Activated CD8-positive, alpha-beta T cell treated with anti-CD3 and anti-CD28 coated beads, Interleukin-2, amount 10 ng/mL, durations not matched to agents 7 days and 5 days (primary cell): ENCODE data around the gene SCYL1. TPM values are rescaled to one million over a fixed set of nuclear protein-coding genes. Genes with fewer than 3 reads are reported as not detected.

ENCODE experiments used
- ATAC-seq: fragments of 150-1000 bp; cut with Tn5 transposase; one replicate; pipeline ENCODE4 v1.10.0; 2021; ENCODE audit warnings: moderate library complexity
- CTCF ChIA-PET: fragments of 350-600 bp; sonication (Branson Sonifier 250); formaldehyde crosslinking; loops from one replicate; lab custom pipeline; 2021; ENCODE audit warnings: antibody characterized with exemption; lab: Charles Lee
- POLR2A ChIA-PET: fragments of 350-600 bp; sonication (Branson Sonifier 250); formaldehyde crosslinking; loops from one replicate; lab custom pipeline; 2021; ENCODE audit warnings: antibody characterized with exemption; lab: Charles Lee
- DNase-seq: peaks from one replicate; pipeline ENCODE4 v3.0.0-alpha.2; 2020
- H3K27ac Mint-ChIP-seq: one replicate; pipeline ENCODE4 v1.8.0; 2021; ENCODE audit warnings: mild to moderate bottlenecking, mixed read lengths
- H3K27me3 Mint-ChIP-seq: one replicate; pipeline ENCODE4 v1.8.0; 2021; ENCODE audit warnings: low read depth, mixed read lengths
- H3K36me3 Mint-ChIP-seq: one replicate; pipeline ENCODE4 v1.8.0; 2021; ENCODE audit warnings: low read depth, mixed read lengths
- H3K4me1 Mint-ChIP-seq: one replicate; pipeline ENCODE4 v1.8.0; 2021; ENCODE audit warnings: low read depth, mixed read lengths
- H3K4me3 Mint-ChIP-seq: one replicate; pipeline ENCODE4 v1.8.0; 2021; ENCODE audit warnings: mild to moderate bottlenecking, mixed read lengths
- H3K9me3 Mint-ChIP-seq: one replicate; pipeline ENCODE4 v1.8.0; 2022; ENCODE audit warnings: mixed read lengths; ENCODE audit not compliant: insufficient read depth
- total RNA-seq, 2 experiments: library from RNA; stranded (reverse); gene quantifications; one replicate each; pipeline ENCODE4 v1.2.3, GENCODE V29; 2021

Gene SCYL1
- total RNA-seq, 2 experiments from 2014 or later, result 68.0 to 69.5 TPM

DNA sequence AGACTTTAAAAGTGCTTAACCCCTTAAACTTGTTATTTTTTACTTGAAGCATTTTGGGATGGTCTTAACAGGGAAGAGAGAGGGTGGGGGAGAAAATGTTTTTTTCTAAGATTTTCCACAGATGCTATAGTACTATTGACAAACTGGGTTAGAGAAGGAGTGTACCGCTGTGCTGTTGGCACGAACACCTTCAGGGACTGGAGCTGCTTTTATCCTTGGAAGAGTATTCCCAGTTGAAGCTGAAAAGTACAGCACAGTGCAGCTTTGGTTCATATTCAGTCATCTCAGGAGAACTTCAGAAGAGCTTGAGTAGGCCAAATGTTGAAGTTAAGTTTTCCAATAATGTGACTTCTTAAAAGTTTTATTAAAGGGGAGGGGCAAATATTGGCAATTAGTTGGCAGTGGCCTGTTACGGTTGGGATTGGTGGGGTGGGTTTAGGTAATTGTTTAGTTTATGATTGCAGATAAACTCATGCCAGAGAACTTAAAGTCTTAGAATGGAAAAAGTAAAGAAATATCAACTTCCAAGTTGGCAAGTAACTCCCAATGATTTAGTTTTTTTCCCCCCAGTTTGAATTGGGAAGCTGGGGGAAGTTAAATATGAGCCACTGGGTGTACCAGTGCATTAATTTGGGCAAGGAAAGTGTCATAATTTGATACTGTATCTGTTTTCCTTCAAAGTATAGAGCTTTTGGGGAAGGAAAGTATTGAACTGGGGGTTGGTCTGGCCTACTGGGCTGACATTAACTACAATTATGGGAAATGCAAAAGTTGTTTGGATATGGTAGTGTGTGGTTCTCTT is 23.2 kb upstream of the SCYL1 start:
- Mint-ChIP-seq H3K27me3 (no peaks in the 10 kb centered on the region), H3K27ac (no peak overlapping the region), H3K4me3 (no peak overlapping the region), H3K36me3 (no peaks in the 10 kb centered on the region), H3K4me1 (peaks cover 34% of the 10 kb centered on the region), H3K9me3 (no peaks in the 10 kb centered on the region)
- ChIA-PET POLR2A (interaction anchor here (0.6 to 22.4 kb wide), 17 partner anchors 2 to 1310 kb away, joined by 3 to 4167 read pairs (median 5); partner anchors contain the start of genes DPF2, FRMD8, MALAT1 and NEAT1), CTCF (interaction anchor here (0.8 to 19.7 kb wide), 5 partner anchors 9 to 119 kb away, joined by 3 to 538 read pairs (median 6); partner anchors contain the start of genes NEAT1 and SLC25A45)
- no peak for DNase-seq
- ATAC-seq, result no peak

- H3K9me3 Mint-ChIP-seq, result no peaks in the 10 kb centered on the region
- no peaks in the 10 kb centered on the region for H3K36me3 Mint-ChIP-seq
- H3K4me1 Mint-ChIP-seq, result peaks cover 34% of the 10 kb centered on the region
- no peaks in the 10 kb centered on the region for H3K27me3 Mint-ChIP-seq
- DNase-seq (no peak), ATAC-seq (no peak)
- ChIA-PET POLR2A (interaction anchor here (0.7 to 22.4 kb wide), 17 partner anchors 9 to 357 kb away, joined by 3 to 4167 read pairs (median 5); partner anchors contain the start of genes DPF2, FRMD8, MALAT1 and NEAT1), CTCF (interaction anchor here (0.8 to 19.7 kb wide), 5 partner anchors 8 to 120 kb away, joined by 3 to 538 read pairs (median 6); partner anchors contain the start of genes NEAT1 and SLC25A45)
- no peak overlapping the region for H3K27ac Mint-ChIP-seq
- no peak overlapping the region for H3K4me3 Mint-ChIP-seq
Measured at GRCh38 chr11:65502274-65502554, 22.7 kb upstream of the SCYL1 start.

- Mint-ChIP-seq H3K9me3 (no peaks in the 10 kb centered on the region), H3K4me1 (peaks cover 39% of the 10 kb centered on the region), H3K27ac (no peak overlapping the region), H3K4me3 (no peak overlapping the region), H3K36me3 (no peaks in the 10 kb centered on the region), H3K27me3 (no peaks in the 10 kb centered on the region)
- ChIA-PET POLR2A (interaction anchor here (0.6 to 22.4 kb wide), 21 partner anchors 9 to 357 kb away, joined by 3 to 4167 read pairs (median 5); partner anchors contain the start of genes DPF2, FRMD8, MALAT1 and NEAT1), CTCF (interaction anchor here (0.8 to 19.7 kb wide), 7 partner anchors 8 to 121 kb away, joined by 3 to 538 read pairs (median 4); partner anchors contain the start of genes NEAT1 and SLC25A45)
- ATAC-seq, result no peak
- no peak for DNase-seq
Measured at GRCh38 chr11:65502555-65503367, 22.1 kb upstream of the SCYL1 start.

DNA sequence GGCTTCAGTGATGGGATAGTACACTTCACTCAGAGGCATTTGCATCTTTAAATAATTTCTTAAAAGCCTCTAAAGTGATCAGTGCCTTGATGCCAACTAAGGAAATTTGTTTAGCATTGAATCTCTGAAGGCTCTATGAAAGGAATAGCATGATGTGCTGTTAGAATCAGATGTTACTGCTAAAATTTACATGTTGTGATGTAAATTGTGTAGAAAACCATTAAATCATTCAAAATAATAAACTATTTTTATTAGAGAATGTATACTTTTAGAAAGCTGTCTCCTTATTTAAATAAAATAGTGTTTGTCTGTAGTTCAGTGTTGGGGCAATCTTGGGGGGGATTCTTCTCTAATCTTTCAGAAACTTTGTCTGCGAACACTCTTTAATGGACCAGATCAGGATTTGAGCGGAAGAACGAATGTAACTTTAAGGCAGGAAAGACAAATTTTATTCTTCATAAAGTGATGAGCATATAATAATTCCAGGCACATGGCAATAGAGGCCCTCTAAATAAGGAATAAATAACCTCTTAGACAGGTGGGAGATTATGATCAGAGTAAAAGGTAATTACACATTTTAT is 21.4 kb upstream of the SCYL1 start:
- H3K4me1 Mint-ChIP-seq, result peaks cover 42% of the 10 kb centered on the region
- no peaks in the 10 kb centered on the region for H3K9me3 Mint-ChIP-seq
- ChIA-PET CTCF (interaction anchor here (0.9 to 19.7 kb wide), 5 partner anchors 28 to 82 kb away, joined by 3 to 538 read pairs (median 16); partner anchors contain the start of gene NEAT1), POLR2A (interaction anchor here (1.1 to 22.4 kb wide), 8 partner anchors 8 to 128 kb away, joined by 3 to 4167 read pairs (median 38); partner anchors contain the start of genes MALAT1, NEAT1, SCYL1 and SLC25A45)
- no peak for DNase-seq
- no peak for ATAC-seq
- H3K36me3 Mint-ChIP-seq, result no peaks in the 10 kb centered on the region
- H3K27ac Mint-ChIP-seq, result peak overlapping the region; percentile 83
- H3K27me3 Mint-ChIP-seq, result no peaks in the 10 kb centered on the region
- H3K4me3 Mint-ChIP-seq, result no peak overlapping the region

DNA sequence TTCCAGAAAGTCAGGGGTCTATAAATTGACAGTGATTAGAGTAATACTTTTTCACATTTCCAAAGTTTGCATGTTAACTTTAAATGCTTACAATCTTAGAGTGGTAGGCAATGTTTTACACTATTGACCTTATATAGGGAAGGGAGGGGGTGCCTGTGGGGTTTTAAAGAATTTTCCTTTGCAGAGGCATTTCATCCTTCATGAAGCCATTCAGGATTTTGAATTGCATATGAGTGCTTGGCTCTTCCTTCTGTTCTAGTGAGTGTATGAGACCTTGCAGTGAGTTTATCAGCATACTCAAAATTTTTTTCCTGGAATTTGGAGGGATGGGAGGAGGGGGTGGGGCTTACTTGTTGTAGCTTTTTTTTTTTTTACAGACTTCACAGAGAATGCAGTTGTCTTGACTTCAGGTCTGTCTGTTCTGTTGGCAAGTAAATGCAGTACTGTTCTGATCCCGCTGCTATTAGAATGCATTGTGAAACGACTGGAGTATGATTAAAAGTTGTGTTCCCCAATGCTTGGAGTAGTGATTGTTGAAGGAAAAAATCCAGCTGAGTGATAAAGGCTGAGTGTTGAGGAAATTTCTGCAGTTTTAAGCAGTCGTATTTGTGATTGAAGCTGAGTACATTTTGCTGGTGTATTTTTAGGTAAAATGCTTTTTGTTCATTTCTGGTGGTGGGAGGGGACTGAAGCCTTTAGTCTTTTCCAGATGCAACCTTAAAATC is 20.8 kb upstream of the SCYL1 start:
- Mint-ChIP-seq H3K4me3 (no peak overlapping the region), H3K9me3 (no peaks in the 10 kb centered on the region), H3K4me1 (peaks cover 40% of the 10 kb centered on the region), H3K27me3 (no peaks in the 10 kb centered on the region), H3K27ac (peak overlapping the region; percentile 83), H3K36me3 (no peaks in the 10 kb centered on the region)
- no peak for ATAC-seq
- POLR2A ChIA-PET, result interaction anchor here (0.7 to 22.4 kb wide), 15 partner anchors 12 to 421 kb away, joined by 3 to 4167 read pairs (median 5); partner anchors contain the start of genes CDCA5, DPF2, MALAT1 and NEAT1
- CTCF ChIA-PET, result interaction anchor here (1.0 to 19.7 kb wide), 6 partner anchors 11 to 83 kb away, joined by 3 to 538 read pairs (median 6); partner anchors contain the start of gene NEAT1
- DNase-seq, result no peak

DNA sequence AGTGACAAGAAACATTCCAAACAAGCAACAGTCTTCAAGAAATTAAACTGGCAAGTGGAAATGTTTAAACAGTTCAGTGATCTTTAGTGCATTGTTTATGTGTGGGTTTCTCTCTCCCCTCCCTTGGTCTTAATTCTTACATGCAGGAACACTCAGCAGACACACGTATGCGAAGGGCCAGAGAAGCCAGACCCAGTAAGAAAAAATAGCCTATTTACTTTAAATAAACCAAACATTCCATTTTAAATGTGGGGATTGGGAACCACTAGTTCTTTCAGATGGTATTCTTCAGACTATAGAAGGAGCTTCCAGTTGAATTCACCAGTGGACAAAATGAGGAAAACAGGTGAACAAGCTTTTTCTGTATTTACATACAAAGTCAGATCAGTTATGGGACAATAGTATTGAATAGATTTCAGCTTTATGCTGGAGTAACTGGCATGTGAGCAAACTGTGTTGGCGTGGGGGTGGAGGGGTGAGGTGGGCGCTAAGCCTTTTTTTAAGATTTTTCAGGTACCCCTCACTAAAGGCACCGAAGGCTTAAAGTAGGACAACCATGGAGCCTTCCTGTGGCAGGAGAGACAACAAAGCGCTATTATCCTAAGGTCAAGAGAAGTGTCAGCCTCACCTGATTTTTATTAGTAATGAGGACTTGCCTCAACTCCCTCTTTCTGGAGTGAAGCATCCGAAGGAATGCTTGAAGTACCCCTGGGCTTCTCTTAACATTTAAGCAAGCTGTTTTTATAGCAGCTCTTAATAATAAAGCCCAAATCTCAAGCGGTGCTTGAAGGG is 20.0 kb upstream of the SCYL1 start:
- ChIA-PET CTCF (interaction anchor here (0.6 to 19.7 kb wide), 11 partner anchors 8 to 624 kb away, joined by 3 to 538 read pairs (median 4); partner anchors contain the start of gene NEAT1), POLR2A (interaction anchor here (0.7 to 22.4 kb wide), 25 partner anchors 9 to 422 kb away, joined by 3 to 4167 read pairs (median 4); partner anchors contain the start of genes CDCA5, DPF2, FRMD8 and MALAT1)
- no peaks in the 10 kb centered on the region for H3K27me3 Mint-ChIP-seq
- no peak for ATAC-seq
- peaks cover 43% of the 10 kb centered on the region for H3K4me1 Mint-ChIP-seq
- no peak overlapping the region for H3K4me3 Mint-ChIP-seq
- no peaks in the 10 kb centered on the region for H3K9me3 Mint-ChIP-seq
- H3K27ac Mint-ChIP-seq, result peak overlapping the region; percentile 83
- no peak for DNase-seq
- H3K36me3 Mint-ChIP-seq, result no peaks in the 10 kb centered on the region

- no peaks in the 10 kb centered on the region for H3K27me3 Mint-ChIP-seq
- no peak for ATAC-seq
- H3K4me1 Mint-ChIP-seq, result peaks cover 47% of the 10 kb centered on the region
- peak overlapping the region; percentile 73 for H3K27ac Mint-ChIP-seq
- H3K4me3 Mint-ChIP-seq, result no peak overlapping the region
- H3K9me3 Mint-ChIP-seq, result no peaks in the 10 kb centered on the region
- no peaks in the 10 kb centered on the region for H3K36me3 Mint-ChIP-seq
- POLR2A ChIA-PET, result interaction anchor here (0.6 to 22.4 kb wide), 33 partner anchors 8 to 671 kb away, joined by 3 to 4167 read pairs (median 4); partner anchors contain the start of genes CDCA5, DPF2, FRMD8 and KAT5
- DNase-seq, result no peak
- CTCF ChIA-PET, result interaction anchor here (0.6 to 19.7 kb wide), 13 partner anchors 8 to 625 kb away, joined by 3 to 538 read pairs (median 5); partner anchors contain the start of genes MALAT1 and NEAT1
Measured at GRCh38 chr11:65505466-65506289, 19.2 kb upstream of the SCYL1 start.

DNA sequence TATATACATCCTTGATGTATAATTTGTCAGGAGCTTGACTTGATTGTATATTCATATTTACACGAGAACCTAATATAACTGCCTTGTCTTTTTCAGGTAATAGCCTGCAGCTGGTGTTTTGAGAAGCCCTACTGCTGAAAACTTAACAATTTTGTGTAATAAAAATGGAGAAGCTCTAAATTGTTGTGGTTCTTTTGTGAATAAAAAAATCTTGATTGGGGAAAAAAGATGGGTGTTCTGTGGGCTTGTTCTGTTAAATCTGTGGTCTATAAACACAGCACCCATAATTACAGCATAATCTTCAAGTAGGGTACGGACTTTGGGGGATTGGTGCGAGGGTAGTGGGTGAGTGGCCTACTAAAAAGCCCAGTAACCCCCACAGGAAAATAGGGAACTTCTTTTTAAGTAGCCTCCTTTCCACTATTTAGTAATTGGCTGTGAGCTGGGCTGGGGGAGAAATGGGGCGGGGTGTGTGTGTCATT is 18.6 kb upstream of the SCYL1 start:
- ChIA-PET POLR2A (interaction anchor here (0.6 to 22.4 kb wide), 26 partner anchors 10 to 672 kb away, joined by 3 to 4167 read pairs (median 4); partner anchors contain the start of genes FRMD8, LTBP3, MALAT1 and NEAT1), CTCF (interaction anchor here (0.9 to 19.7 kb wide), 11 partner anchors 9 to 172 kb away, joined by 3 to 538 read pairs (median 7); partner anchors contain the start of genes DPF2, MALAT1 and NEAT1)
- DNase-seq (no peak), ATAC-seq (no peak)
- Mint-ChIP-seq H3K36me3 (no peaks in the 10 kb centered on the region), H3K9me3 (no peaks in the 10 kb centered on the region), H3K27ac (peak overlapping the region; percentile 73), H3K4me3 (no peak overlapping the region), H3K4me1 (peaks cover 50% of the 10 kb centered on the region), H3K27me3 (no peaks in the 10 kb centered on the region)
